K562 (cell line): ENCODE results near the gene ADAMTS7. TPM values are rescaled to one million over a fixed set of nuclear protein-coding genes. Genes with fewer than 3 reads are reported as not detected.

Experiments
- ATAC-seq: fragments of 200-7000 bp; cut with Tn5 transposase; 3 replicates; pipeline ENCODE4 v1.9.1; 2020; ENCODE audit warnings: moderate library complexity
- BruUV-seq: library from RNA; stranded (reverse); fragments of 400-500 nt; replicated peaks from 2 replicates; lab custom pipeline; 2021; lab: Mats Ljungman, UMichigan
- CTCF ChIA-PET: fragments of 300-600 bp; formaldehyde crosslinking; extraction: SDS; loops from one replicate; lab custom pipeline; 2021; ENCODE audit warnings: low intra/inter-chr PET ratio; lab: Yijun Ruan, JAX
- POLR2A ChIA-PET: fragments of 300-600, 350-650 bp; sonication (Branson Sonifier 250); formaldehyde crosslinking; extraction: SDS; loops from one replicate; lab custom pipeline; 2021; ENCODE audit warnings: antibody characterized with exemption, inconsistent platforms; lab: Yijun Ruan, JAX
- DNase-seq, 4 experiments: peaks; one replicate each; pipeline versions ENCODE4 v3.0.0 to v3.0.0-alpha.2; 2011 to 2018; ENCODE audit warnings: low spot score in 3 of 4, mixed read lengths in 3 of 4; ENCODE audit errors: extremely low read depth in 1 of 4
- FAIRE-seq: peaks from 2 replicates; lab custom pipeline; 2011; peaks lifted over from hg19 to GRCh38; lab: Jason Lieb, UNC
- H2AFZ ChIP-seq: 2 replicates; pipeline ENCODE4 v1.6.0; 2011; ENCODE audit warnings: low read depth, low read length, control low read depth, inconsistent platforms
- H3K27ac ChIP-seq: fragments of 200-600 bp; 3 replicates; pipeline ENCODE4 v1.8.0; 2011; ENCODE audit warnings: low read depth, mild to moderate bottlenecking, control low read depth, inconsistent platforms, low read length, moderate library complexity, mixed read lengths; ENCODE audit errors: extremely low read depth
- H3K27me3 ChIP-seq, 2 experiments: fragments of 300-600 bp in 1 of 2; 2 replicates in 1 of 2; 3 replicates in 1 of 2; pipeline versions ENCODE4 v1.6.0 to v1.8.0; 2011; ENCODE audit warnings: inconsistent platforms in 2 of 2, low read length in 2 of 2, mild to moderate bottlenecking in 1 of 2, mixed read lengths in 1 of 2, moderate library complexity in 1 of 2; ENCODE audit not compliant: control insufficient read depth in 2 of 2, insufficient read depth in 2 of 2
- H3K36me3 ChIP-seq: fragments of 300-600 bp; 3 replicates; pipeline ENCODE4 v1.8.0; 2011; ENCODE audit warnings: mild to moderate bottlenecking, low read length, inconsistent platforms; ENCODE audit not compliant: control insufficient read depth, insufficient read depth
- H3K4me1 ChIP-seq, 2 experiments: fragments of 200-600 bp in 1 of 2; replicated peaks in 1 of 2; 2 replicates in 1 of 2; 3 replicates in 1 of 2; pipeline versions ENCODE4 v1.5.1 to v1.8.0; 2011; ENCODE audit warnings: inconsistent platforms in 2 of 2, low read length in 2 of 2, mild to moderate bottlenecking in 1 of 2, mixed read lengths in 1 of 2, moderate library complexity in 1 of 2; ENCODE audit not compliant: control insufficient read depth in 2 of 2, insufficient read depth in 2 of 2
- H3K4me2 ChIP-seq: 2 replicates; pipeline ENCODE4 v1.6.1; 2011; ENCODE audit warnings: low read length, control low read depth, inconsistent platforms, mixed read lengths; ENCODE audit not compliant: insufficient read depth
- H3K4me3 ChIP-seq: fragments of 200-600 bp; sonication (generic), shearing (Covaris generic); 2 replicates; pipeline ENCODE4 v1.5.1; 2016; ENCODE audit warnings: control low read depth, inconsistent platforms
- H3K79me2 ChIP-seq: fragments of 200-600 bp; 3 replicates; pipeline ENCODE4 v1.8.0; 2011; ENCODE audit warnings: low read length, inconsistent platforms; ENCODE audit not compliant: control insufficient read depth, insufficient read depth
- H3K9ac ChIP-seq, 2 experiments: 2 replicates each; pipeline versions ENCODE4 v1.6.0 to v1.6.1; 2011; ENCODE audit warnings: low read depth in 2 of 2, low read length in 2 of 2, control low read depth in 1 of 2, inconsistent platforms in 1 of 2, mild to moderate bottlenecking in 1 of 2, mixed read lengths in 1 of 2; ENCODE audit not compliant: insufficient read depth in 1 of 2
- H3K9me1 ChIP-seq: one replicate; pipeline ENCODE4 v1.6.0; 2011; ENCODE audit warnings: inconsistent platforms, mild to moderate bottlenecking, low read length, moderate library complexity; ENCODE audit not compliant: control insufficient read depth, insufficient read depth
- H3K9me3 ChIP-seq: replicated peaks from 2 replicates; pipeline ENCODE4 v1.5.1; 2011; ENCODE audit warnings: low read depth, low read length, inconsistent platforms; ENCODE audit not compliant: control insufficient read depth, insufficient read depth
- H4K20me1 ChIP-seq: replicated peaks from 2 replicates; pipeline ENCODE4 v1.6.1; 2011; ENCODE audit warnings: low read length, inconsistent platforms, mixed read lengths; ENCODE audit not compliant: control insufficient read depth, insufficient read depth
- HEY1 ChIP-seq: fragments of 250-450 bp; sonication (Bioruptor Pico); IDR thresholded peaks from 2 replicates; pipeline ENCODE4 v1.5.0; 2020; ENCODE audit warnings: mild to moderate bottlenecking, moderate library complexity, borderline replicate concordance
- KLF16 ChIP-seq: IDR thresholded peaks from 2 replicates; pipeline ENCODE4 v1.6.1; 2016; ENCODE audit warnings: antibody characterized with exemption
- ZFP36 ChIP-seq: fragments of 150-350 bp; IDR thresholded peaks from 2 replicates; pipeline ENCODE4 v1.6.1; 2018; ENCODE audit warnings: low read length, low read depth; ENCODE audit not compliant: partially characterized antibody
- ZNF57 ChIP-seq: fragments of 450-650 bp; formaldehyde crosslinking; IDR thresholded peaks from 2 replicates; pipeline ENCODE4 v1.4.0; 2020; ENCODE audit warnings: mild to moderate bottlenecking, moderate library complexity
- WGBS: fragments of 100-300 bp; shearing (Covaris generic); methylation state at CpG from one replicate; pipeline ENCODE4 v1.1.6; 2016; ENCODE audit warnings: low coverage, mixed read lengths; ENCODE audit not compliant: insufficient coverage; ENCODE audit errors: missing lambda C conversion rate; 5-methylcytosine and 5-hydroxymethylcytosine counted together
- in situ Hi-C: fragments of 300-500 bp; cut with MboI; formaldehyde crosslinking; loops from 4 replicates; pipeline ENCODE4 v1.15.0; 2018; ENCODE audit warnings: inconsistent platforms, mixed read lengths
- intact Hi-C: fragments of 100-400 bp; cut with micrococcal nuclease; formaldehyde crosslinking; loops from 2 replicates; pipeline ENCODE4 v1.14.2; 2022
- polyA plus RNA-seq, 8 experiments: library from polyadenylated mRNA; depleted of rRNA in 4 of 8; stranded (reverse) in 5 of 8; unstranded in 3 of 8; fragments of >200 nt; fragmentation: Nextera tagmentation in 2 of 8; fragmentation: Illumina TruSeq in 1 of 8; extraction: Ambion mirVana in 2 of 8; extraction: Trizol in 1 of 8; gene quantifications; 2 replicates each; pipeline versions ENCODE4 v1.2.1 to v1.2.3, GENCODE V29; 2011 to 2014; ENCODE audit warnings: inconsistent platforms in 1 of 8, missing spikeins in 1 of 8
- total RNA-seq, 7 experiments: library from RNA; depleted of rRNA in 6 of 7; stranded (reverse); fragments of >200 nt in 6 of 7; fragmentation: Illumina TruSeq in 2 of 7; extraction: Trizol in 2 of 7; gene quantifications; 2 replicates each; pipeline versions ENCODE4 v1.2.1 to v1.2.3, GENCODE V29; 2011 to 2021; ENCODE audit warnings: low replicate concordance in 1 of 7
- TF ChIP-seq, protein P1 (sequence below): fragments of 200-800 bp; sonication (Bioruptor generic); IDR thresholded peaks from 2 replicates; pipeline ENCODE4 v1.6.1; 2017; ENCODE audit warnings: missing genetic modification characterization, missing compliant biosample characterization

ADAMTS7 gene
- total and polyA plus RNA-seq, 9 of the 15 experiments (the other 6 are each of a cell fraction or from before 2014, with no cell fraction given): 0.05 to 0.07 TPM; not detected in 7

DNA sequence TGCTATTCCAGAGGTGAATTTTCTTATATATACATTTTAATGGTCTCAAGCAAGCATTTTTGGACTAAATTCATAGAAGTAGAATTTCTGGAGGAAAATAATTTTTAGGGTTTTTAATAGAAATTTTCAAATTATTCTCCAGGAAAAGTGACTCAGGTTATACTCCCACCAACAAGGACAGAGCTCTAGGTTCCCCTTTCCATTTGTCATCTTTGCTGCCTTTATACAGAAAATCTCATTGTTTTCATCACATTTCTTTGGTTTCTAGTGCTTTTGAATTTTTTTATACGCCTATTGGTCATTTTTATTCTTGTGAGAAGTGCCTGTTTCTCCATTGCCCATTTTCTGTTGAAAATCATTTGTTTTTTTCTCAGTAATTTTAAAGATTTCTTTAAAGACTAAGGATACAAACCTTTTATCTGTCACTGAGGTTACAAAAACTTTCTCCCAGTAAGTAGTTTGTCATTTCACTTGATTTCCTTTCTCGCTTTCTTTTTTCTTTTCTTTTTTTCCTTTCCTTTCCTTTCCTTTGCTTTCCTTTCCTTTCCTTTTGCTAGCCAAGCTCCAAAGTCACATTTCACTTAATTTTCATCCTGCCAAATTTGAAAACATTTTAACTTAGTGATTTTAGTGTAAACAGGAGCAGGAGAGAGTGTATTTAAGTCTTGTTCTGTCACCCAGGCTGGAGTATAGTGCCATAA, 93.2 kb downstream of the ADAMTS7 start:
- Histone ChIP-seq H2AFZ (no peak overlapping the region), H3K9me1 (no peaks in the 10 kb centered on the region)
- TF ChIP-seq HEY1 (CRISPR knock-in tag) (no peak), ZFP36 (no peak), ZNF57 (CRISPR knock-in tag) (no peak), KLF16 (no peak)
- TF ChIP-seq, protein P1, sequence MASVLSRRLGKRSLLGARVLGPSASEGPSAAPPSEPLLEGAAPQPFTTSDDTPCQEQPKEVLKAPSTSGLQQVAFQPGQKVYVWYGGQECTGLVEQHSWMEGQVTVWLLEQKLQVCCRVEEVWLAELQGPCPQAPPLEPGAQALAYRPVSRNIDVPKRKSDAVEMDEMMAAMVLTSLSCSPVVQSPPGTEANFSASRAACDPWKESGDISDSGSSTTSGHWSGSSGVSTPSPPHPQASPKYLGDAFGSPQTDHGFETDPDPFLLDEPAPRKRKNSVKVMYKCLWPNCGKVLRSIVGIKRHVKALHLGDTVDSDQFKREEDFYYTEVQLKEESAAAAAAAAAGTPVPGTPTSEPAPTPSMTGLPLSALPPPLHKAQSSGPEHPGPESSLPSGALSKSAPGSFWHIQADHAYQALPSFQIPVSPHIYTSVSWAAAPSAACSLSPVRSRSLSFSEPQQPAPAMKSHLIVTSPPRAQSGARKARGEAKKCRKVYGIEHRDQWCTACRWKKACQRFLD (CRISPR knock-in tag): no peak
- TF ChIP-seq, all 486 proteins: peak for 0
- ATAC-seq (no peak), FAIRE-seq (no peak), DNase-seq (no peak)
- in situ Hi-C loops (loop anchor here (10.0 kb wide), 1 partner anchor 403 kb away; no protein-coding TSS in a partner anchor), intact Hi-C loops (no loop called here)
- Histone ChIP-seq H3K79me2 (no peaks in the 10 kb centered on the region), H4K20me1 (no peaks in the 10 kb centered on the region), H3K4me3 (no peak overlapping the region), H3K27ac (no peak overlapping the region), H3K4me2 (no peak overlapping the region), H3K4me1 (no peaks in the 10 kb centered on the region; a peak in 1 of 5 replicates), H3K36me3 (no peaks in the 10 kb centered on the region), H3K9me3 (no peaks in the 10 kb centered on the region; the same call in 1 of the 2 replicates), H3K9ac (no peak overlapping the region), H3K27me3 (no peaks in the 10 kb centered on the region)
- ChIA-PET CTCF (no interaction called here), POLR2A (no interaction called here)
- BruUV-seq: no TSS peak
- 5% methylated on average over 2 of the region's 2 CpGs for WGBS
